ENCODE measurements around the gene SLC6A12. TPM values are rescaled to one million over a fixed set of nuclear protein-coding genes. Genes with fewer than 3 reads are reported as not detected.

The SLC6A12 gene
- total and polyA plus RNA-seq, 9 of the 15 experiments (the other 6 are each of a cell fraction or from before 2014, with no cell fraction given): not detected

- WGBS (ENCODE audit: insufficient coverage, low coverage, missing lambda C conversion rate): 2% methylated on average over 3 of the region's 3 CpGs
- FAIRE-seq (no peak), DNase-seq (ENCODE audit: extremely low read depth in 1 of 4, low spot score in 3 of 4) (no peak), ATAC-seq (no peak)
- no peaks in the 10 kb centered on the region for H3K36me3 ChIP-seq (ENCODE audit: control insufficient read depth, insufficient read depth, low read length)
- no peak overlapping the region for H3K4me3 ChIP-seq
- ChIA-PET CTCF (ENCODE audit: low intra/inter-chr PET ratio) (no interaction called here), POLR2A (no interaction called here)
- no TSS peak for BruUV-seq (replicated peaks)
- peaks cover 3% of the 10 kb centered on the region in 2 experiments; a peak in 3 of 5 replicates for H3K27me3 ChIP-seq (ENCODE audit: control insufficient read depth in 2 of 2, insufficient read depth in 2 of 2, low read length in 2 of 2)
- no peaks in the 10 kb centered on the region for H3K79me2 ChIP-seq (ENCODE audit: control insufficient read depth, insufficient read depth, low read length)
- H2AFZ ChIP-seq (ENCODE audit: low read depth, low read length): no peak overlapping the region
- in situ Hi-C loops (cut with MboI): no loop called here
- H3K9me3 ChIP-seq (replicated peaks; ENCODE audit: control insufficient read depth, insufficient read depth, low read depth, low read length): no peaks in the 10 kb centered on the region; the same call in 1 of the 2 replicates
- H3K4me2 ChIP-seq (ENCODE audit: insufficient read depth, low read length): no peak overlapping the region
- H3K9ac ChIP-seq (ENCODE audit: insufficient read depth in 1 of 2, low read depth in 2 of 2, low read length in 2 of 2): no peak overlapping the region
- TF ChIP-seq SREBF2 (CRISPR knock-in tag; IDR thresholded peaks at IDR 0.05): no peak
- TF ChIP-seq RBFOX2 (IDR thresholded peaks at IDR 0.05; ENCODE audit: low read depth, low read length): no peak
- no peak for TF ChIP-seq ZC3H4 (CRISPR knock-in tag; IDR thresholded peaks at IDR 0.05; ENCODE audit: borderline replicate concordance)
- no peak for TF ChIP-seq ELF4 (CRISPR knock-in tag; IDR thresholded peaks at IDR 0.05)
- no peak for TF ChIP-seq BACH1 (tag; IDR thresholded peaks at IDR 0.05)
- no peak for TF ChIP-seq NR2C1 (IDR thresholded peaks at IDR 0.05)
- TF ChIP-seq NR2C1 (tag; IDR thresholded peaks at IDR 0.05): no peak
- TF ChIP-seq ESRRA (IDR thresholded peaks at IDR 0.05; ENCODE audit: borderline replicate concordance, low read depth): no peak
- no peak overlapping the region for H3K27ac ChIP-seq (ENCODE audit: extremely low read depth, low read depth, low read length)
- H4K20me1 ChIP-seq (replicated peaks; ENCODE audit: control insufficient read depth, insufficient read depth, low read length): no peaks in the 10 kb centered on the region
- H3K4me1 ChIP-seq (replicated peaks in 1 of 2; ENCODE audit: control insufficient read depth in 2 of 2, insufficient read depth in 2 of 2, low read length in 2 of 2): no peaks in the 10 kb centered on the region
- no peaks in the 10 kb centered on the region for H3K9me1 ChIP-seq (ENCODE audit: control insufficient read depth, insufficient read depth, low read length)
- intact Hi-C loops (cut with micrococcal nuclease): no loop called here
Measured at GRCh38 chr12:247271-247670, 33.3 kb upstream of the SLC6A12 start.

- Histone ChIP-seq H3K79me2 (ENCODE audit: control insufficient read depth, insufficient read depth, low read length) (no peaks in the 10 kb centered on the region), H3K4me1 (replicated peaks in 1 of 2; ENCODE audit: control insufficient read depth in 2 of 2, insufficient read depth in 2 of 2, low read length in 2 of 2) (no peaks in the 10 kb centered on the region), H3K9me1 (ENCODE audit: control insufficient read depth, insufficient read depth, low read length) (no peaks in the 10 kb centered on the region), H2AFZ (ENCODE audit: low read depth, low read length) (no peak overlapping the region), H3K9ac (ENCODE audit: insufficient read depth in 1 of 2, low read depth in 2 of 2, low read length in 2 of 2) (no peak overlapping the region), H3K4me3 (no peak overlapping the region), H3K9me3 (replicated peaks; ENCODE audit: control insufficient read depth, insufficient read depth, low read depth, low read length) (no peaks in the 10 kb centered on the region; the same call in 1 of the 2 replicates), H3K4me2 (ENCODE audit: insufficient read depth, low read length) (no peak overlapping the region), H3K36me3 (ENCODE audit: control insufficient read depth, insufficient read depth, low read length) (no peaks in the 10 kb centered on the region), H3K27ac (ENCODE audit: extremely low read depth, low read depth, low read length) (no peak overlapping the region), H4K20me1 (replicated peaks; ENCODE audit: control insufficient read depth, insufficient read depth, low read length) (no peaks in the 10 kb centered on the region), H3K27me3 (ENCODE audit: control insufficient read depth in 2 of 2, insufficient read depth in 2 of 2, low read length in 2 of 2) (peaks cover 5 to 24% of the 10 kb centered on the region in 2 experiments; a peak in 4 of 5 replicates)
- in situ Hi-C loops (cut with MboI) (no loop called here), intact Hi-C loops (cut with micrococcal nuclease) (no loop called here)
- BruUV-seq (replicated peaks): no TSS peak
- WGBS (ENCODE audit: insufficient coverage, low coverage, missing lambda C conversion rate): 0% methylated on average over 4 of the region's 4 CpGs
- FAIRE-seq (no peak), ATAC-seq (no peak), DNase-seq (ENCODE audit: extremely low read depth in 1 of 4, low spot score in 3 of 4) (no peak)
- POLR2A ChIA-PET: interaction anchor here (1.0 kb wide), 1 partner anchor 16 kb away, joined by 3 read pairs; no protein-coding TSS in a partner anchor
- CTCF ChIA-PET (ENCODE audit: low intra/inter-chr PET ratio): no interaction called here
- no peak for TF ChIP-seq MCM5 (IDR thresholded peaks at IDR 0.05; ENCODE audit: low read depth)
- TF ChIP-seq, protein P1, sequence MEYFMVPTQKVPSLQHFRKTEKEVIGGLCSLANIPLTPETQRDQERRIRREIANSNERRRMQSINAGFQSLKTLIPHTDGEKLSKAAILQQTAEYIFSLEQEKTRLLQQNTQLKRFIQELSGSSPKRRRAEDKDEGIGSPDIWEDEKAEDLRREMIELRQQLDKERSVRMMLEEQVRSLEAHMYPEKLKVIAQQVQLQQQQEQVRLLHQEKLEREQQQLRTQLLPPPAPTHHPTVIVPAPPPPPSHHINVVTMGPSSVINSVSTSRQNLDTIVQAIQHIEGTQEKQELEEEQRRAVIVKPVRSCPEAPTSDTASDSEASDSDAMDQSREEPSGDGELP (CRISPR knock-in tag; IDR thresholded peaks at IDR 0.05; ENCODE audit: borderline replicate concordance): no peak
- no peak for TF ChIP-seq ZBTB9 (CRISPR knock-in tag; IDR thresholded peaks at IDR 0.05)
- TF ChIP-seq ATF3 (IDR thresholded peaks at IDR 0.05): no peak
- no peak for TF ChIP-seq ATF3 (CRISPR knock-in tag; conservative IDR thresholded peaks at IDR 0.05)
- no peak for TF ChIP-seq TOE1 (IDR thresholded peaks at IDR 0.05; ENCODE audit: borderline replicate concordance)
- no peak for TF ChIP-seq TOE1 (CRISPR knock-in tag; IDR thresholded peaks at IDR 0.05; ENCODE audit: borderline replicate concordance, low read depth)
Measured at GRCh38 chr12:243381-243780, 29.4 kb upstream of the SLC6A12 start.
